ENCODE results near the gene SLC7A4.
"Not testable (repeated sequence)": the region's sequence is repeated elsewhere in the genome, so short reads cannot be mapped to it uniquely, and the experiment has no call there.

Gene SLC7A4

DNA sequence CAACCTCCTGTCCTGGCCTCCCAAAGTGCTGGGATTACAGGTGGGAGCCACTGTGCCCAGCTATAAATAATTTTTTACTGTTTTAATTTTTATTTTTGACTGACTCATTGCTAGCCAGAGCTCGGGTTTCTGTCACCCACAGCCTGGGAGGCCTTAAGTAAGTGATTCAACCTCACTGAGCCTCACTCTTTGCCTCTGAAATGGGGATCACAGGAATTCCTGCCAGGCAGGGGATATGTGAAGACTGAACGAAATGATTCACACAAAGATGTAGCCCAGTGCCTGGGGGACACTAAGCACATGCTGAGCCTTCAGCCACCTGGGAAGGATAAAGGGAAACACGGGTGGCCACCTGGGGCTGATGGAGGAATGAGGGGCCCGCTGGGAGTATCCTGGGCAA, 9.6 kb upstream of the SLC7A4 start:
- DNase-seq (ENCODE audit: low read depth in 2 of 2), result no peak

GRCh38 chr22:21039158-21039557, 6.8 kb upstream of the SLC7A4 start:
- DNase-seq (ENCODE audit: low read depth in 2 of 2), result not testable (repeated sequence)

DNA sequence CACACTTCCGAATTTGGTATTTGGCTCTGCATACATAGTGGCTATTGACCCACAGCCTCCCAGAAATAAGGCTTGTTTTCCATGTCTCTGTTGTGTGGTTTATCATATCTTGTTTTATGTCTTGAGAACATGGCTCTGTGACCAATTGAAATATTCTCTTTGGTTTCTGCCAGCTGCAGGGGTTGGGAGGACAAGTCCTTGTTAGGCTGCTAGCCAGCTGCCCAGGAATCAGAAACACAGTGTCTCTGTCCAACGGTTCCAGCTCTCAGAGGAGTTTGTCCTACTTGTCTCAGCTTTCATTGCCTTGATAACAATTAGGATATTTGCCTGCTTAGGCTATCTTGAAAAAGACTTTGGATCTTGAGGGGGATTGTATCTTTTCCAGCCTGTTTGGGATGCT, 6.0 kb upstream of the SLC7A4 start:
- no peak for DNase-seq (ENCODE audit: low read depth in 2 of 2)

- no peak for DNase-seq (ENCODE audit: low read depth in 2 of 2)
Measured at GRCh38 chr22:21034989-21035388, 2.6 kb upstream of the SLC7A4 start.

DNA sequence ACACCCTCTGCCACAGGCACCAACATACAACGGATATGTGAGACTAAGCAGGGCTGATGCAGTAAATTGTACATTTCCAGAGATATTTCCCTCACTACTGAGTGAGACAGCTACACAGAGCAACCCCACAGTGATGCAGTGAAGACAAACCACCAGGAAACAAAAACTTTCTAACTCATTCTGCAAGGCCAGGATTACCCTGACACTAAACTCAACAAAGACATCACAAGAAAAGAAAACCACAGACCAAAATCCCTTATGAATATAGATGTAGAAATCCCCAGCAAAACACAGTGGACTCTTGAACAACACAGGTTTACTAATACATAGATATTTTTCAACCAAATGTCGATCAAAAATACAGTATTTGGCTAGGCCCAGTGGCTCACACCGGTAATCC, 1.5 kb upstream of the SLC7A4 start:
- no peak for DNase-seq (ENCODE audit: low read depth in 2 of 2)

DNA sequence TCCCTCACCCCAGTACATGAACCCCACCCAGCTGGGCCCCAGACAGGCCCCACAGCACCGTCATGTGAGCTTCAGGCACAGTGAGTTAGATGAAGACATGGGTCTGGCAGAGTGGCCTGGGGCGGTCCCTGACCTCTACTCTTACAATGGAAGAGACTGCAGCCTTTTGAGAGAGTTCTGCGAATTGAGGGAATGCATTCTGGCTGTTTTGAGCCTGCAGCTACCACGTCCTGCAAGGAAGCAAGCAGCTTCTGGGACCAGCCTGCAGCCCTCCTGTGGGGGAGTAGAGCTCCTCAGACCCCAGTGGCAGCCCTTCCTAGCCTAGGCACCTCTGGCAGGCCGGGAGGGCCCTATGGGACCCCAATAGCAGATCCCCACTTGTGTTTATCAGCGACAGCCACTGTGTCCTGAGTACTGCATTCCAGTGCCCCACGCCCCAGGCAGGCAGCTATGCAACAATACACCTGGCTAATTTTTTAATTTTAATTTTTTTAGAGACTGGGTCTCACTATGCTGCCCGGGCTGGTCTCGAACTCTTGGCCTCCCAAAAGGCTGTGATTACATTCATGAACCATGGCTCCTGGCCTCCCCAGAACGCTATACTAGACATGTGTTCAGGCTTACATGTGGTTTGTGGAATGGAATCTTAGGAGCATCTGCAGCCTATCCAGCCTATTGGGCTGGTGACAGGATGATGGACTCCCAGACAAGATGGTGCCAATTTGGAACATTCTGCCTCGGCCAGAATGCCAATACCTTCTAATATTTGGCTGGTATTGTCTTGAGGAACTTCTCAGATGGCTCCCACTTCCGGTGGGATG, 717 bp upstream of the SLC7A4 start:
- DNase-seq (ENCODE audit: low read depth in 2 of 2), result no peak

DNA sequence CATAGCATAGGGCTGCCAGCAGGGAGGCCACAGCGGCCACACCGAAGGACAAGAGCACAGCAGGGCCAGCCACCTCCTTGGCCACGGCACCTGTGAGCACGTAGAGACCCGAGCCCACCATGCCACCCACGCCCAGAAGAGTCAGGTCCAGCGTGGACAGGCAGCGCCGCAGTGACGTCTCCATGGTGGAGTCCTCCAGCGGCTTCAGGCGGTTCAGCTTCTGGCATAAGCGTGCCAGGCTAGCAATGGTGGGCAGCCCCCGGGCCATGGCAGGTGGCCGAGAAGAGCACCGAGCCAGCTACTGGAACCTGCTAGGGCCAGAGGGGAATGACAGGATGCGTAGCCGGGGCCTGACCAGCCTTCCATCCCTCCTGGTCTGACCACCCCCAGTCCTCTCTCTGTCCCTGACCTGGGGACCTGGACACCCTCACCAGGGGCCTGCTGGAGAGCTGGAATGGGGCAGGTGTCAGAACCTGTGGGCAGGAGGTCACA, 770 bp downstream of the SLC7A4 start:
- DNase-seq (ENCODE audit: low read depth in 2 of 2), result no peak

- no peak for DNase-seq (ENCODE audit: low read depth in 2 of 2)
Measured at GRCh38 chr22:21030621-21031544, 1.5 kb downstream of the SLC7A4 start.

DNA sequence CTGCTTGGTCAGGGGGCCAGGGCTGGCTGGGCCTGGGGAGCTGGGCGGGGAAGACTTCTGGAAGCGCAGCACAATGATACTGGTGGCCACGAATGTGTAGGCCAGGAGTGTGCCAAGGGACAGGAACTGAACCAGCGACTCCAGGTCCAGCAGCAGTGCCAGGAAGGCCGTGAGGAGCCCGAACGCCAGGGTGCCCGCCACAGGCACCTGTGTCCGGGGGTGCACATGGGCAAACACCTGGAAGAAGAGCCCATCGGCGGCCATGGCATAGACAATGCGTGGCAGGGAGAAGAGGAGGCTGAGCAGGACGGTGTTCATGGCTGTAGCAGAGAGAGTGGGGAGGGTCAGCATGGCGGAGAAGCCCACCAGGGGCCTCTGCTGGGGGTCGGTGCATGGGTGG, 2.3 kb downstream of the SLC7A4 start:
- DNase-seq (ENCODE audit: low read depth in 2 of 2), result no peak

DNA sequence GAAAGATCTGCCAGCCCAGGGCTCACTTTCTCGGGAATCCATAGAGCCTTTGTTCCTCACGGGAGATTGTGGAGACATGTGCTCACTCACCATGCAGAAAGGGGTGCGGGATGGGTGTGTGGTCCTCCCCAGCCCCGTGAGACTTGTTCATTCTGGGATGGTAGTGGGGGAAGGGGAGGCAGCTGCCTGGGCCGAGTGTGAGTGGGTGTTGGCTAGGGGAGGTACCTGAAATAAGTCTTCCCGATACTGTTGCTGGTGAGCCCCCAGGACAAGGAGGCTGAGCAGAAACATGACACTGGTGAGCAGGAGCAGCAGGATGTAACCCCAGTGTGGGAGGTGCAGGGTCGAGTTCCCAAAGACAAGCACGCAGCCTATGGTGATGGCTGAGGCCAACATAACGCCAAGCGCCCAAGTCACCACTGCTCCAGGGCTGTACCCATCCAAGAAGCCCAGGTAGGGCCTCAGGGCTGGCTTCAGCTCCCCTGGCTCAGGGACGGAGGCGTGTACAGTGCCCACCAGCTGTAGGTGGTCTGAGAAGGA, 2.8 kb downstream of the SLC7A4 start:
- DNase-seq (ENCODE audit: low read depth in 2 of 2), result no peak

DNA sequence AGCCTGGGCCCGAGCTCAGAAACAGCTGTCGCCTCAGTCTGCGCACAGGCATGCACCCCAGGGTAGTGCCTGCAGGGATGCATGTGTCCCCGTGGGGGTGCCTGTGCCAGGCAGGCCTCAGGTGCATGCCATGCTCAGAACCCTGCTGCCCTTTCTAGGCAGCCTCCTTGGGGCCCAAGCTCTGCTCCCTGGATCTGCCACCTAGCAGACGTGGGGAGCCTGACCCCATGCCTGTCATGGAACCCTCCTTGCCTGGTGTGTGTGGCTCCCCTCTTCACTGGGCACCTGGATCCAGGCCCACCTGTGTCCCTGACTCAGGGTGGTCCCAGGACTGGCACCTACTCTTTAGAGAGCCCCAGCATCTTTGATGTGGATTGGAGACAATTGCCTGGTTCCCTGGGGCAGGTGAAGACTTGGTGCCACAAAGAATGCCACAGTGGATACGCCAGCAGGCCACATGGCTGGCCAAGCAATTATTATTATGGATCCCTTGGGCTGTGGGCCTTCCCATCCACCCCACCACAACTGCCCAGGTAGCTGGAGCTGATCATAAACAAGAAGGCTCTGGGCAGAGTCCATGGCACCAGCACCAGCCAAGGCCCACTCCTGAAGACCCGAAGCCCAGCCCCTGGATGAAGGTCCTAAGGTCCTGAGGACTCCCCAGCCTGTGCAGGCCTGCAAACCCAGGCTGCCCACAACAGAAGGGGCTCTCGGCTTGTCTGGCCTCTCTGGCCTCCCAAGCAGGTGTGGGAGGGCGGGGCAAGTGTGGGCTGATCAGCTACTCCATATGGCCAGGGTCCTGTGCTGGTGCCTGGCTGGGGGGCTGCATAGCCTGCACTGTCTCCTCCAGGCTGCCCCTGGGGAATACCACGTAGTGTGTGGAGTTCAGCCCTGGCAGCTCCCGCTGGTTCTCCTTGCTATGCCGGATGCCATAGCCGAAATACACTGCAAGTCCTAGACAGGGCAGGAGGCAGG, 3.8 kb downstream of the SLC7A4 start:
- DNase-seq (ENCODE audit: low read depth in 2 of 2), result no peak

DNA sequence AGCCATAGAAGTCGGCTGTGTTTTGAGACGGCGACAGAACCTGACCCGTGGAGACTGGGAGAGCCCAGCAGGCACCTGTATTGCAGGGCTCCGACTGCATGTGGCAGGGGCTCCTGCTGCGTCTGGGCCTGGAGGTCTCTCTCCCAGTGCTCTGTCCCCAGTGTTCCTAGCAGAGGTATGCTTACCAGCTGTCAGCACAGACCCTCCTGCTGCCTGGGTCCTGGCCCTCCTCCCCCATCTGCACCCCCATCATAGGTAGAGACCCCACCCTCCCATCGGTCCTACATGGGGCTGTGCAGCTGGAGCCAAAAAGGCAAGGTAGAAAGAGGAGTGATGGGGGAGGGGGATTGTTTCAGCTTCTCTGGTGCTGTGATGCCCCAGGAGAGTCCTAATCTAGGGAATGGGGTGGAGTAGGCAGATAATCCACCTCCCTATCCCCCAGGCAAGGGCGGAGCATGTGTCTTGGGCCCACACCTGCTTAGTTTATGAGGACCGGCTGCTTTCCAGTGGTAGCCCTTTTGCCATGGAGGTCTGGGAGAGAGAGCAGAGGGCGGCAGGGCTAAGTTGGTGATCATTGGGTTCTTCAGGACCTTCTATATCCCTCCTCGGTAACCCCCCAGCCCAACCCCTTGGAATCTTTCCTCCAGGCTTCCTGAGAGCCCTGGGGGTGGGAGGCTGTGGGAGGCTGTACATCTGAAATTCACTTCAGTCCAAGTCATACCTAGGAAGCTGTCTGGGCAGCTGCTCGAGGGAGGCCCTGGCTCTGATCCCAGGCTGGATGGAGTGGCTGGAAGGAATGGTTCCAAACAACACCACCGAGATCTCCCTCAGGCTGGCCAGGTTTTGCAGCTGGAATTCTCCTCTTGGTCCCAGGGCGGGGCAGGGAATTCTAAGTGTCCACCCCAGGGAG, 5.3 kb downstream of the SLC7A4 start:
- DNase-seq (ENCODE audit: low read depth in 2 of 2), result no peak

DNA sequence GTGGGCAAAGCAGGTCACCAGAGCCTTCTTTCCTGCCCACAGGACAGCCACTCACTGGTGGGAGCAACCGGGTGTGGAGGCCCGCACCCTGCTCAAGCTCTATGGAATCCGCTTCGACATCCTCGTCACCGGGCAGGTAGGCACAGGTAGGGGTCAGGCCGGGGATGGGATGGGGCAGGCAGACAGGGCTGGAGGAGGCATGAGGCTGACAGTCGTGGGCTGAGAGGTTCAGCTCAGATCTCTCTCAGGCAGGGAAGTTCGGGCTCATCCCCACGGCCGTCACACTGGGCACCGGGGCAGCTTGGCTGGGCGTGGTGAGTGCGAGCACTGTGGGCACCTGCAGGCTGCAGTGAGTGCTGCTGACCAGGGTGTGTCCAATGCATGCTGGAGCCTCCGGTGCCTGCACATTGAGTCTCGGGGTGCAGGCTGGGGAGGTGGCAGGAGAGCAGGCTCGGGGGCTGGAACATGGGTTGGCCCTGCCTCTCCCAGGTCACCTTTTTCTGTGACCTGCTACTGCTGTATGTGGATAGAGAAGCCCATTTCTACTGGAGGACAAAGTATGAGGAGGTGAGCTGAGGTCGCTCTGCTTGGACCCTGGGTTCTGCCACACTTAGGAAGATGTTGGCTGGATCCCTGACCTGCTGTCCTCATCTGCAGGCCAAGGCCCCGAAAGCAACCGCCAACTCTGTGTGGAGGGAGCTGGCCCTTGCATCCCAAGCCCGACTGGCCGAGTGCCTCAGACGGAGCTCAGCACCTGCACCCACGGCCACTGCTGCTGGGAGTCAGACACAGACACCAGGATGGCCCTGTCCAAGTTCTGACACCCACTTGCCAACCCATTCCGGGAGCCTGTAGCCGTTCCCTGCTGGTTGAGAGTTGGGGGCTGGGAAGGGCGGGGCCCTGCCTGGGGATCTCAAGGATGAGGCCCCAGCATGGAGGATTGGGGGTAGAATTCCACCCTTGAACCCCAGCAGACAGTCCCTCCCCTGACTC, 6.3 kb downstream of the SLC7A4 start:
- no peak for DNase-seq (ENCODE audit: low read depth in 2 of 2)

DNA sequence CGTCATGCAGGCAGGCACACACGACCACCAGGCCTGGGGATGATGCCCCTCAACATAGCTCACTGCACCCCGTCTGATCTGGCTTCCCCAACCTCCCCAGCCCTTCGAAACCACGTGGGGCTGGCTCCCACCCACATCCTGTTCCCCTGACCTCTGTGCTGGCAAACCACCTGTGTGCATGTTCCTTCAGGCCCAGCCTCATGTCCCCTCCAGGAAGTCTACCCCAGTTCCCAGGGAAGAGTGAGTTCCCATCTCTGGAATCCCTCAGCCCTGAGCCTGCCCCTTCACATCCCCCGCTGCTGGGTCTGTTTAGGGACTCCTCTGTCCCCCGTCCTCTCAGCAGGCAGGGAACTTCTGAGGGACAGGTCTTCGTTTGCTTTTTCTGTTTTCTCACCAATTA, 7.1 kb downstream of the SLC7A4 start:
- DNase-seq (ENCODE audit: low read depth in 2 of 2), result no peak

DNA sequence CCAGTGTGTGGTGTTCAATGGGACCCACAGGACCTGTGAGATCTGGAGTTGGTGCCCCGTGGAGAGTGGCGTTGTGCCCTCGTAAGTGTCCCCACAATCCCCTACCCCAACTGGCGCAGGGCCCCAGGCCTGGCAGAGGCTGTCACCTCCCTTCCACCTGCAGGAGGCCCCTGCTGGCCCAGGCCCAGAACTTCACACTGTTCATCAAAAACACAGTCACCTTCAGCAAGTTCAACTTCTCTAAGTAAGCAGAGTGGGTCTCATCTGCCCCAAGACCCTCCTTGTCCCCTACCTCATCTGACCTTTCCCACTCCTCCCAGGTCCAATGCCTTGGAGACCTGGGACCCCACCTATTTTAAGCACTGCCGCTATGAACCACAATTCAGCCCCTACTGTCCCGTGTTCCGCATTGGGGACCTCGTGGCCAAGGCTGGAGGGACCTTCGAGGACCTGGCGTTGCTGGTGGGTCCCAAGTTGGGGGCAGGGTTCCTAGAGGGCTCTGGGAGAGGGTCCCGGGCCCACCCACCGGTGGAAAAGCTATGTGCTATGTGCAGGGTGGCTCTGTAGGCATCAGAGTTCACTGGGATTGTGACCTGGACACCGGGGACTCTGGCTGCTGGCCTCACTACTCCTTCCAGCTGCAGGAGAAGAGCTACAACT, 9.3 kb downstream of the SLC7A4 start:
- DNase-seq (ENCODE audit: low read depth in 2 of 2), result no peak

DNA sequence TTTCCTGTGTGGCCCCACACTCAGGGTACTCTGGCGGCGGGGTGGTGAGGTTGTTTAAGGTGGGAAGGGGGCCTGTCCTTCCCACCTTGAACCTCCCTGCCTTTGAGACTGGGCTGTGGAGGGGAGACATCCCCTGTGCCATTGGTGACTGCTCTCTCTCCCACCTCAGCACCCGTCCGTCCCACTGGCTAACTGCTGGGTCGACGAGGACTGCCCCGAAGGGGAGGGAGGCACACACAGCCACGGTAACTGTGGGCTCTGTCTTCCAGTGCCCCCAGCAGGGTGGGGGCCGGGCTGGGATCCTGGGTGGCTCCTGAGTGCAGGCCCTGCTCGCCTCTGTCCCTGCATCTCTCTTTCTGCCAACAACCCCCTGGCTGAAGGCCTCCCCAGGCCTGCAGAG, 9.9 kb downstream of the SLC7A4 start:
- DNase-seq (ENCODE audit: low read depth in 2 of 2), result no peak

- no peak for DNase-seq (ENCODE audit: low read depth in 2 of 2)
Measured at GRCh38 chr22:21020802-21021429, 11.4 kb downstream of the SLC7A4 start.

- no peak for DNase-seq (ENCODE audit: low read depth in 2 of 2)
Measured at GRCh38 chr22:21018314-21018713, 14.0 kb downstream of the SLC7A4 start.

Data from stimulated activated CD8-positive, alpha-beta memory T cell treated with anti-CD3 and anti-CD28 coated beads, Interleukin-15, amount 100 ng/mL, for 48 hours (primary cell).